Immature natural killer cell (primary cell): Measurements from ENCODE around the gene HS3ST2. TPM values are rescaled to one million over a fixed set of nuclear protein-coding genes. Genes with fewer than 3 reads are reported as not detected.

ENCODE experiments used
- DNase-seq, 3 donors: peaks; one replicate each; pipeline ENCODE4 v3.0.0; 2022; ENCODE audit warnings: mixed read lengths in 1 of 3
- H3K27ac Mint-ChIP-seq, 6 donors: one replicate each; pipeline ENCODE4 v1.8.0; 2020; ENCODE audit warnings: mixed read lengths in 6 of 6, mild to moderate bottlenecking in 5 of 6, inconsistent platforms in 4 of 6, moderate library complexity in 3 of 6
- H3K27me3 Mint-ChIP-seq, 3 donors: one replicate each; pipeline ENCODE4 v1.8.0; 2020 to 2021; ENCODE audit warnings: low read depth in 3 of 3, mild to moderate bottlenecking in 3 of 3, mixed read lengths in 3 of 3, moderate library complexity in 3 of 3, inconsistent platforms in 1 of 3
- H3K36me3 Mint-ChIP-seq, 3 donors: one replicate each; pipeline ENCODE4 v1.8.0; 2020; ENCODE audit warnings: mixed read lengths in 3 of 3, inconsistent platforms in 2 of 3, mild to moderate bottlenecking in 2 of 3
- H3K4me1 Mint-ChIP-seq, 2 donors: one replicate each; pipeline ENCODE4 v1.8.0; 2020; ENCODE audit warnings: inconsistent platforms in 2 of 2, mild to moderate bottlenecking in 2 of 2, mixed read lengths in 2 of 2, moderate library complexity in 1 of 2
- H3K4me3 Mint-ChIP-seq, 5 donors: one replicate each; pipeline ENCODE4 v1.8.0; 2020; ENCODE audit warnings: mild to moderate bottlenecking in 5 of 5, mixed read lengths in 5 of 5, inconsistent platforms in 3 of 5, moderate library complexity in 3 of 5
- H3K9me3 Mint-ChIP-seq, 6 donors: one replicate each; pipeline ENCODE4 v1.8.0; 2020; ENCODE audit warnings: mild to moderate bottlenecking in 6 of 6, mixed read lengths in 6 of 6, inconsistent platforms in 4 of 6, moderate library complexity in 3 of 6
- polyA plus RNA-seq, 3 donors: library from polyadenylated mRNA; unstranded; fragments of 300-500 nt; fragmentation: Illumina TruSeq; gene quantifications; one replicate each; pipeline ENCODE4 v1.2.3, GENCODE V29; 2021

Gene HS3ST2
- polyA plus RNA-seq, 3 donors from 2014 or later = not detected

DNA sequence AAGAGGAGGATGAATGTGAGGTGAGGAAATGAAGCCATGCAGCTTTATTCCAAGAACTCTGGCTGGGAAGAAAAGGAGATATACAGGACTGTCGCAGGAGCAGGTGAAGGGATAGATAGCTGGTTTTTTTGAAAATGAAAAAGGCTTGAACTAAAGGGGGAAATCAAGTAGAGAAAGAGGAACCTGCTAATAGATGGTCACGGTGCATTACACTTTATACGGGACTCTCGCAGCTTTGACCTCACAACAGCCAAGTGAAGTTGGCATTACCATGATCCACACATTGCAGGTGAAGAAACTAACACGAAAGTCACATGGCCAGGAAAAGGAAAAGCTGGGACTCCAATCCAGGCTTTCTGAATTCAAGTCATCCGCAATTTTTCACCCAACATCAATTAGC is 86.9 kb downstream of the HS3ST2 start:
- DNase-seq = no peak
- H3K27me3 Mint-ChIP-seq = peaks cover 0 to 4% (median 4%) of the 10 kb centered on the region in 3 donors
- no peak overlapping the region for H3K4me3 Mint-ChIP-seq
- no peaks in the 10 kb centered on the region for H3K4me1 Mint-ChIP-seq
- no peak overlapping the region for H3K27ac Mint-ChIP-seq
- H3K9me3 Mint-ChIP-seq = peaks cover 0 to 5% (median 0%) of the 10 kb centered on the region in 6 donors
- H3K36me3 Mint-ChIP-seq = no peaks in the 10 kb centered on the region

DNA sequence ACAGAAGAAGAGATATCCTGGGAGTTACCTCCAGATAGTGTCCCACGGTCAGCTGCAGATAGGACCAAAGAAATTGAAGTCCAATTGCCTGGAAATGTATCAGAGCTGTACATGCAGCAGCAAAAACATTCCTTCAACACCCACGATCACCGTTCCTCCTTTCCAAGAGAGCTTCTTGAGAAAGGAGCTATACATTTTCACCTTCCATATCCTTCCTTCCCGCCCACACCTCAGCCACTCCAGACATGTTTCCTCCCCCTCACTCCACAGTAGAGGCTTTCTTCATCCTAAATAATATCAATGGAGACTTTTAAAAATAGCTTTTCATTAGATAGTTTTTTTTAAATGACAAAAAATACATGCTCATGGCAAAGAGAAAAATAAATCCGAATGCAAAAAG is 87.6 kb downstream of the HS3ST2 start:
- Mint-ChIP-seq H3K9me3 (peaks cover 0 to 5% (median 0%) of the 10 kb centered on the region in 6 donors), H3K27ac (no peak overlapping the region), H3K27me3 (peaks cover 0 to 4% (median 4%) of the 10 kb centered on the region in 3 donors), H3K4me3 (no peak overlapping the region), H3K4me1 (no peaks in the 10 kb centered on the region), H3K36me3 (no peaks in the 10 kb centered on the region)
- no peak for DNase-seq

DNA sequence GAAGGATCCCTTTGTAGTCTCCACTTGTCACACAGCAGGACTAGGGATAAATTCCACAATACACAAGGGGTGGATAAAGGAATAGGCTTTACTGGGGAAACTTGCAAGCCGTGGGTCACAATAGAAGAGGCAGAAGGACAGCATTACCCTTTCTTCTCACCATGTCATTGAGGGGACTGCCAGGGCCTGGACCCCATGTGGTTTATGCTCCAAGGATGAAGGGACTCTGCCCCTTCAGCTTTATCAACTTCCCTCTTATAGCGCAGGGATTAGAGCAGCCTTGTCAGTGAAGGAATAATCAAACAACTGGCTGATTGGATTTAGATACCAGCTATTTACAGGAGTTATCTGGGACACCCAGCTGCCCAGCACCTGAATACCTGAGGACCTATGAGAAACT is 89.8 kb downstream of the HS3ST2 start:
- no peak overlapping the region for H3K27ac Mint-ChIP-seq
- peaks cover 0 to 4% (median 2%) of the 10 kb centered on the region in 3 donors for H3K27me3 Mint-ChIP-seq
- H3K36me3 Mint-ChIP-seq = no peaks in the 10 kb centered on the region
- H3K4me3 Mint-ChIP-seq = no peak overlapping the region
- peaks cover 0 to 4% (median 0%) of the 10 kb centered on the region in 6 donors for H3K9me3 Mint-ChIP-seq
- no peak for DNase-seq
- no peaks in the 10 kb centered on the region for H3K4me1 Mint-ChIP-seq

DNA sequence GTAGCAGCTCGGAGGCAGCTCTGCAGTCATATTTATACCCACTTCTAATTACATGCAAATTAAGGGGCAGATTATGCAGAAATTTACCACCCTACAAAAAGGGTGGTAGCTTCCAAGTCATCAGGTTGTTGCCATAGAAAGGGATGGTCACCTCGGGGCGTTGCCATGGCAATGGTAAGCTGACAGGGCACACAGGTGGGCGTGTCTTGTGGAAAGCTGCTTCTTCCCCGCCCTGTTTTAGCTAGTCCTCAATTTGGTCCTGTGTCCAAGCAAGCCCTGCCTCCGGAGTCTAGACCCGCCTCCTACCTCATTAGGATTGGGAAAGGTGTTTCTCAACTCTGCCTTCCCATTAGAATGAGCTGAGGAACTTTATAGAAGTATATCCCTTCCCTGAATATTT is 98.7 kb downstream of the HS3ST2 start:
- Mint-ChIP-seq H3K9me3 (no peaks in the 10 kb centered on the region), H3K27ac (no peak overlapping the region), H3K36me3 (no peaks in the 10 kb centered on the region), H3K4me3 (no peak overlapping the region), H3K4me1 (no peaks in the 10 kb centered on the region), H3K27me3 (peaks cover 0 to 7% (median 0%) of the 10 kb centered on the region in 3 donors)
- DNase-seq = no peak

DNA sequence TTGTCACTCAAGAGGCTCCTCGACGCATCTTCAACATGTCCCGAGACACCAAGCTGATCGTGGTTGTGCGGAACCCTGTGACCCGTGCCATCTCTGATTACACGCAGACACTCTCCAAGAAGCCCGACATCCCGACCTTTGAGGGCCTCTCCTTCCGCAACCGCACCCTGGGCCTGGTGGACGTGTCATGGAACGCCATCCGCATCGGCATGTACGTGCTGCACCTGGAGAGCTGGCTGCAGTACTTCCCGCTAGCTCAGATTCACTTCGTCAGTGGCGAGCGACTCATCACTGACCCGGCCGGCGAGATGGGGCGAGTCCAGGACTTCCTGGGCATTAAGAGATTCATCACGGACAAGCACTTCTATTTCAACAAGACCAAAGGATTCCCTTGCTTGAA is 101.0 kb downstream of the HS3ST2 start:
- H3K4me1 Mint-ChIP-seq = no peaks in the 10 kb centered on the region
- H3K4me3 Mint-ChIP-seq = no peak overlapping the region
- DNase-seq = no peak
- H3K36me3 Mint-ChIP-seq = no peaks in the 10 kb centered on the region
- no peaks in the 10 kb centered on the region for H3K9me3 Mint-ChIP-seq
- peaks cover 2 to 10% (median 5%) of the 10 kb centered on the region in 3 donors for H3K27me3 Mint-ChIP-seq
- no peak overlapping the region for H3K27ac Mint-ChIP-seq

DNA sequence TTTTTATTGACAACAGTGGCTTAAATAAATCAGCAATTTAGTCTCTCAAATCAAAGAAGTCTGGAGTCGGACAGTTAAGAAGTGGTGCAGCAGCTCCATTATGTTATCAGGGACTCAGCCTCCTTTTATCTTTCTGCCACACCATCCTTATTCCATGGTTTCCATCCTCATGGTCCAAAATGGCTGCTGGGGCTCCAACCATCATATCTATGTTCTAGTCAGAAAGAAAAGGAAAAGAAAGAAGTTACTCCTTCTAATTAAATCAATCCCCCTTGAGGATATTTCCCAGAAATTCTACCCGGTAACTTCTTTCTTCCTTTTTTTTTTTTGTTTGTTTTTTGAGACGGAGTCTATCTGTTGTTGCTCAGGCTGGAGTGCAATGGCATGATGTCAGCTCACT is 109.5 kb downstream of the HS3ST2 start:
- no peaks in the 10 kb centered on the region for H3K36me3 Mint-ChIP-seq
- H3K27me3 Mint-ChIP-seq = peaks cover 3 to 7% (median 7%) of the 10 kb centered on the region in 3 donors

DNA sequence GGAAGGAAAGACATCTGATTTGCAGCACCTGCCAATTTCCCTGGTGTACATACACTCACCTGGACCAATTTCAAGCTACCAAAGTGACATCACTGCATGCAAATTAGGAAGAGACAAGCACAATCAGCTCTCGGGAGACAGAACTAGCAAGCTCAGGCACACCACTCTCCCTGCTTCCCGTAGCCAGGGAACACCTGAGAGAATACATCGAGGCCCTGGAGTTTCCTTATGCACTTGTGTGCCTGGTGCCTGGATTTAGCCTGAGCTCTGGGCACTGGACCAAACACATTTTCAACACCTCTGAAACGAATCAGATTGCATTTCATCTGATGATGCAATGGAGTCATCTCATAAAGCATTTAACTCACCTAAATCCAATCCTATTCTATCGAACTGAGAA is 110.5 kb downstream of the HS3ST2 start:
- H3K4me1 Mint-ChIP-seq = no peaks in the 10 kb centered on the region
- no peak overlapping the region for H3K4me3 Mint-ChIP-seq
- H3K27me3 Mint-ChIP-seq = peaks cover 0 to 7% (median 2%) of the 10 kb centered on the region in 3 donors
- no peak overlapping the region for H3K27ac Mint-ChIP-seq
- DNase-seq = no peak
- H3K9me3 Mint-ChIP-seq = peaks cover 0 to 2% (median 0%) of the 10 kb centered on the region in 6 donors
- H3K36me3 Mint-ChIP-seq = no peaks in the 10 kb centered on the region

More for the DNA sequence above, 109.5 kb downstream of the HS3ST2 start:
- Mint-ChIP-seq H3K27ac (no peak overlapping the region), H3K9me3 (peaks cover 0 to 2% (median 0%) of the 10 kb centered on the region in 6 donors), H3K4me1 (no peaks in the 10 kb centered on the region), H3K4me3 (no peak overlapping the region)
- no peak for DNase-seq

DNA sequence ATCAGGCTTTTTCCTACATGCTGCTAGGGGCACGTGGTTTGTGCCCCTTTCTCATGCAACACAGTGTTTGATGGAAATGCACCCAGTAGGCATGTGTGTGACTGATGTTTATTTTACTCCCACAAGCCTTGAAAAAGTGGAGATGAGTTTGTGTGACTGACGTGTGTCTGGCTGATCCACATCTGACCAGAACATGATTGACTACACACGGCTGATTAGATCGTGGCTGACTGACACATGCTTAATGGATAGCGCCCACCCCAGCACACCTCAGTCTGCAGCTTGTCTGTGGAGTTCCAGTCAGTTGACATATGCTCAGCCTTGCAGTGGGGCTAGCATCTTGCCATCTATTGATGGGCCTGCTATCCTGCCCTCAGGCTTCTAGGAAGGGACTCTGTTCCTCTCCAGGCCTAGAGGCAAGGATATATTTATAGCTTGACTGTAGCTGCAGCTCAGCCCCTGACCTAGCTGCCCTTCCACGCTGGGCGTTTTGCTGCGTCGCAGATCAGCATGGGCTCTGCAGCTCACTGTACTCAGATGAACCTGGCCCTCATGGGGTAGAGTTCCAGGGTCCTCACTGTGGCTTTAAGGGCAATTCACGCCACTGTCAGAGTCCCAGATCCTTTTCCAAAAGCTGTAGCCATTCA is 112.3 kb downstream of the HS3ST2 start:
- Mint-ChIP-seq H3K4me3 (no peak overlapping the region), H3K27me3 (peaks cover 2 to 7% (median 2%) of the 10 kb centered on the region in 3 donors), H3K36me3 (no peaks in the 10 kb centered on the region), H3K27ac (no peak overlapping the region), H3K4me1 (no peaks in the 10 kb centered on the region), H3K9me3 (peaks cover 0 to 2% (median 0%) of the 10 kb centered on the region in 6 donors)
- DNase-seq = no peak

DNA sequence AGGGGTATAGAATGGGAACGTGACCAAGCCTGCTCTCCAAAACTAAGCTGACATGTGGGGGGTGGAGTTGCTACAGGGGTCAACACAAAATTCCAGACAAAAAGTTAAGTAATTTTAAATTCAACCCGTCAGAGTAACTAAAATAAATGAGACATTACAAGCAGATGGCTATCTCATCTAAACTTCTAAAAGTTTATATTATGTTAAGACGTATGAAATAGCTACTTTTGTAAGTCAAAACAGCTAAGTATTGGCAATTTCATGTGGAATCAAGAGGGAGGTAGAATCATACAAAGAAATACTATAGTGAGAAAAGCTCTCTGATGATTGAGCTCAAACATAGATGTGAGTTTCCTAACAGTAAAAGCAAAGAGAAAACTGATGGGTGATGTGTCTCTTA is 113.3 kb downstream of the HS3ST2 start:
- Mint-ChIP-seq H3K4me3 (no peak overlapping the region), H3K27ac (no peak overlapping the region), H3K27me3 (peaks cover 2 to 7% (median 6%) of the 10 kb centered on the region in 3 donors)

DNA sequence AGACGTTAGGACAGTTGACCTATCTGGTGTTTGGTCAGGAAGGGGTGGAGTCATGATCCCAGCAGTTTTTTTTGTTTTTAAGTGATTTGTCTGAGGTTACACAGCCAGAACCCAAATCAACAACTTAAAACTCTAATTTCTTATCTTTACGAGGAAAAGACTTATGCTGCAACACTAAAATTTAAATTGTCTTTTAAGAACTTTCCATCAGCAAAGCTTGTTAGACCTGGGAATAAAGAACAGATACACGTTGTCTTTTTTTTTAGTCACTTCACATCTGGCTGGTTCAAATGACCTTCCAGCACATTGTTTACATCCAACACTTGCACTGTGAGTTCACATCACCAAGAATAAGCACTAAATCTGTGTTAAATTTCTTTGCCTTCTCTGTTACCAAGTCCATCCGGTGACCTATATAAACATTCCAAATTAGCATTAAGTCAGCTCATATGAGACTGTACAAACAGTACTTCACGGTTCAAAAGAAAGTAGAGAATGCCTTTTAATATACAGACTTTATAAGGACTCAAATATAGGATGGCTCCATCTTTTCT is 115.0 kb downstream of the HS3ST2 start:
- Mint-ChIP-seq H3K4me3 (no peak overlapping the region), H3K27ac (no peak overlapping the region), H3K36me3 (no peaks in the 10 kb centered on the region), H3K4me1 (no peaks in the 10 kb centered on the region), H3K9me3 (peaks cover 0 to 2% (median 0%) of the 10 kb centered on the region in 6 donors), H3K27me3 (peaks cover 2 to 7% (median 6%) of the 10 kb centered on the region in 3 donors)
- no peak for DNase-seq

More for the DNA sequence above, 113.3 kb downstream of the HS3ST2 start:
- DNase-seq = no peak
- Mint-ChIP-seq H3K4me1 (no peaks in the 10 kb centered on the region), H3K36me3 (no peaks in the 10 kb centered on the region), H3K9me3 (peaks cover 0 to 2% (median 0%) of the 10 kb centered on the region in 6 donors)

DNA sequence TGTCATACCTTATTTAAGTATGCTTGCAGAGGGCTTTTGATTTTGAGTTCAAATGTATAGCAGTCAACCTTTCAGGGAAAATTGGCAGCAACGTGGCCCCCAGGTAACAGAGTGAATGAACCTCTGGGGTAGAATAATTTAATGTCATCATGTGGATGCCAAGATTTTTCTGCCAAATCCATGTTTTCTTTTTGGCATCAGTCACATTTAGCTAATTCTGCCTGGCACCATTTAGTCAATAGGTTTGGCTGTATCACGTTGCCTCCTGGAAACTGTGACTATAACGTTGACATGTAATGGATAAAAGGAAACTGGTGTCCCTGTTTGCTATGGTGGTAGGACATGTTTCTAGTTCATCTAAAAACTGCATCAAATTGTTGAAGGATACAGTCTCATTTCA is 115.5 kb downstream of the HS3ST2 start:
- no peaks in the 10 kb centered on the region for H3K36me3 Mint-ChIP-seq
- no peak for DNase-seq
- no peak overlapping the region for H3K27ac Mint-ChIP-seq
- no peak overlapping the region for H3K4me3 Mint-ChIP-seq
- no peaks in the 10 kb centered on the region for H3K4me1 Mint-ChIP-seq
- H3K9me3 Mint-ChIP-seq = peaks cover 0 to 2% (median 0%) of the 10 kb centered on the region in 6 donors
- H3K27me3 Mint-ChIP-seq = peaks cover 2 to 7% (median 6%) of the 10 kb centered on the region in 3 donors

DNA sequence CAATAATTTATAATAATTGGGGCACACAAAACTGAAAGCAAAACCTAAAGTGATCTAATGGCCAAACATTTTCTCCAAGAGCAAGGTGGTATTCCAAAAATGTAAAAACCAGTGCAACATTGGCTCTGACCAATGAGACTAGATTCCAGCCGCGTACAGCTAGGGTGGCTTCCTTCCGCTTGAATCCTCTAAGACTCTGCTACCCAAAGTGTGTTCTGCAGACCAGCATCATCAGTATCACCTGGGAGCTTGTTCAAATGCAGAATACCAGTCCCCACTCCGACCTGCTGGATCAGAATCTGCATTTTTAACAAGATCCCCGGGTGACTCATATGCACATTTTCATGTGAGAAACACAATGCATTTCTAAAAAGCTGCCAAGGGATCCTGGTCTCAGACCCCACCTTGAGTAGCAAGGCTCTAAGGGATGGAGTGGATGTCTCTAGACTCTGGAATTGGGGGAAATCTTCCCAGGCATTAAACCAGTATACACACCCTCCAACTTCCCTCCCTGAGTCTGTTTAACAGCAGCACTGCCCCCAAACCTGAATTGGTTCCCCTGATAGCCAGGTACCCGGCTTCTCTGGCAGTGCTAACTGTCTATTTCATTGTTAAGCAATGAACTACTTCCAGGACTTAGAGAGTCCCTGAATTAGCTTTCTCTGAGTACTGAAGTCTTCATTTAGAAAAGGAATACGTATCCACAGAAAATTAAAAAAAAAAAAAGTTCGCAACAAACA is 118.2 kb downstream of the HS3ST2 start:
- no peaks in the 10 kb centered on the region for H3K36me3 Mint-ChIP-seq
- no peak for DNase-seq
- peaks cover 2 to 8% (median 4%) of the 10 kb centered on the region in 3 donors for H3K27me3 Mint-ChIP-seq
- no peaks in the 10 kb centered on the region for H3K4me1 Mint-ChIP-seq
- no peak overlapping the region for H3K27ac Mint-ChIP-seq
- no peak overlapping the region for H3K4me3 Mint-ChIP-seq
- H3K9me3 Mint-ChIP-seq = no peaks in the 10 kb centered on the region

DNA sequence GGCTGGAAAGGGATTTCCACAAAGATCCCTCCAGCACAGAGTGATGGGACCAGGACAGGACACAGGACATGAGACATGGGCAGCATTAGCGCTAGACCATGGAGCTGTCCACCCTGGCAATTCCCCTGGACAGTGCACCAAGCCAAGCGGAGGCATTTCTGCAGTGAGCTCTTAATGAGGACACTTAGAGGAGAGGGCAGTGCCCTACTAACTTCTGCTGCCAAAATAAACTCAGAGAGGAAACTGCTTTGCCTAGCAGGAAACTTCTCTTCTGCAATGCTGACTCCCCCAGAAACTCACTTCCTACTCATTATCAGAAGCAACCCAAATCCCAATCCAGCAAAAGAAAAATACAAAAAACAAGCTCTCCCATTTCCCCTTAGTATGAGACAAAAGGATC is 119.2 kb downstream of the HS3ST2 start:
- no peaks in the 10 kb centered on the region for H3K36me3 Mint-ChIP-seq
- no peaks in the 10 kb centered on the region for H3K4me1 Mint-ChIP-seq
- H3K27me3 Mint-ChIP-seq = peaks cover 2 to 8% (median 4%) of the 10 kb centered on the region in 3 donors
- H3K27ac Mint-ChIP-seq = no peak overlapping the region
- DNase-seq = no peak
- H3K9me3 Mint-ChIP-seq = no peaks in the 10 kb centered on the region
- H3K4me3 Mint-ChIP-seq = no peak overlapping the region

DNA sequence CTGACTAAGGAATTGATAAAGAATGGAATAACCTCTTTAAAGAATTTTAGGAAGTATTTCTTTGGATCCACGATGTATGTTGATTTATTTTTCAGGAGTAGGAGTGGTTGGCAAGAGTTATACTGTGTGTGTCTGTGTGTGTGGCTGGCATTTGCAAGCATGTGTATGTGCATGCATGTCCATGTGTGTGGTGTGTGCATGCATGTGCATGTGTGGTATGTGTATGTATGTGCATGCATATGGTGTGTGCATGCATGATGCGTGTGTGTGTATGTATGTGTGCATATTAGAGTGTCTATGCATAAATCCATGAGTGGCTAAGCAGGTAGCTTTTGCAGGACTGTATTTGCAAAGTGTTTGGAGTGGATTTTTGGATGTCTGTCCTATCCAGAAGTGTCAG is 120.8 kb downstream of the HS3ST2 start:
- Mint-ChIP-seq H3K27me3 (peaks cover 2 to 10% (median 5%) of the 10 kb centered on the region in 3 donors), H3K9me3 (no peaks in the 10 kb centered on the region), H3K4me1 (no peaks in the 10 kb centered on the region), H3K36me3 (no peaks in the 10 kb centered on the region), H3K4me3 (no peak overlapping the region), H3K27ac (no peak overlapping the region)
- DNase-seq = no peak
